Measurements from ENCODE around the gene ZSWIM8. TPM values are rescaled to one million over a fixed set of nuclear protein-coding genes. Genes with fewer than 3 reads are reported as not detected.

The ZSWIM8 gene
- total and polyA plus RNA-seq, 2 donors (not counting 1 experiment from before 2014, with no cell fraction given): 37.9 to 60.9 TPM

DNA sequence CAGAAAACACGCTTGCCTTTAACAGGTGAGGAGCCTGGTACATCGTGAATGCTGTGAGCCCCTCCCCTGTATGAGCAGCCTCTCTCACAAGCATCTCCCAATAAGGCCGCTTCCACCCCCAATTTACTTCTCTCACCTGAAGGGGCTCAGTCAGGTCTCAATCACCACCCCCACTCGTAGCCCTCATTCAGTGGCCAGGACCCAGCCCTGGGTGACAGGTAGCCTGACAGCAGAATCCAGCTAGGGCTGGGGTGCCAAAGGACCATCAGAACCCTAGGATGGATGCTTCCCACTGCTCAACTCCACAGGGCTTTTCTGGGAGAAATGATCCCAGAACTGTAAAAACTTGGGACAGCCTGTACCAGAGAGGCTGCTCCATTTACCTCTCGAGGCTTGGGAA is 32.4 kb downstream of the ZSWIM8 start:
- peaks cover 9% of the 10 kb centered on the region for H3K36me3 ChIP-seq (ENCODE audit: control insufficient read depth, insufficient read depth, low read length)
- no peak overlapping the region for H2AFZ ChIP-seq (ENCODE audit: low read length)
- H4K20me1 ChIP-seq (ENCODE audit: control insufficient read depth, extremely low read depth, insufficient read depth, low read length): no peaks in the 10 kb centered on the region
- no peak overlapping the region for H3K27ac ChIP-seq (ENCODE audit: insufficient read depth, low read length)
- H3K9ac ChIP-seq (ENCODE audit: insufficient read depth, low read length): no peak overlapping the region
- TF ChIP-seq, protein P1, sequence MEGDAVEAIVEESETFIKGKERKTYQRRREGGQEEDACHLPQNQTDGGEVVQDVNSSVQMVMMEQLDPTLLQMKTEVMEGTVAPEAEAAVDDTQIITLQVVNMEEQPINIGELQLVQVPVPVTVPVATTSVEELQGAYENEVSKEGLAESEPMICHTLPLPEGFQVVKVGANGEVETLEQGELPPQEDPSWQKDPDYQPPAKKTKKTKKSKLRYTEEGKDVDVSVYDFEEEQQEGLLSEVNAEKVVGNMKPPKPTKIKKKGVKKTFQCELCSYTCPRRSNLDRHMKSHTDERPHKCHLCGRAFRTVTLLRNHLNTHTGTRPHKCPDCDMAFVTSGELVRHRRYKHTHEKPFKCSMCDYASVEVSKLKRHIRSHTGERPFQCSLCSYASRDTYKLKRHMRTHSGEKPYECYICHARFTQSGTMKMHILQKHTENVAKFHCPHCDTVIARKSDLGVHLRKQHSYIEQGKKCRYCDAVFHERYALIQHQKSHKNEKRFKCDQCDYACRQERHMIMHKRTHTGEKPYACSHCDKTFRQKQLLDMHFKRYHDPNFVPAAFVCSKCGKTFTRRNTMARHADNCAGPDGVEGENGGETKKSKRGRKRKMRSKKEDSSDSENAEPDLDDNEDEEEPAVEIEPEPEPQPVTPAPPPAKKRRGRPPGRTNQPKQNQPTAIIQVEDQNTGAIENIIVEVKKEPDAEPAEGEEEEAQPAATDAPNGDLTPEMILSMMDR (conservative IDR thresholded peaks at IDR 0.05 in 1 of 2, IDR thresholded peaks at IDR 0.05 in 1 of 2; ENCODE audit: low read depth in 1 of 2, low read length in 2 of 2): no peak
- no peak for TF ChIP-seq EZH2 (IDR thresholded peaks at IDR 0.05; ENCODE audit: low read length, missing control alignments)
- no peaks in the 10 kb centered on the region for H3K9me3 ChIP-seq (ENCODE audit: control insufficient read depth, insufficient read depth, low read depth, low read length)
- H3K4me1 ChIP-seq (ENCODE audit: control insufficient read depth, extremely low read depth, insufficient read depth, low read length): peaks cover 4% of the 10 kb centered on the region
- no peaks in the 10 kb centered on the region for H3K27me3 ChIP-seq (ENCODE audit: control insufficient read depth, insufficient read depth, low read length)
- no peak for DNase-seq (ENCODE audit: low read depth in 2 of 2)
- H3K79me2 ChIP-seq (ENCODE audit: control insufficient read depth, insufficient read depth, low read length): no peaks in the 10 kb centered on the region
- H3K4me2 ChIP-seq (ENCODE audit: extremely low read depth, insufficient read depth, low read length): no peak overlapping the region
- no peak overlapping the region for H3K4me3 ChIP-seq (replicated peaks in 1 of 4; ENCODE audit: control extremely low read depth in 1 of 4, insufficient read depth in 1 of 4, low read depth in 3 of 4, low read length in 4 of 4)

DNA sequence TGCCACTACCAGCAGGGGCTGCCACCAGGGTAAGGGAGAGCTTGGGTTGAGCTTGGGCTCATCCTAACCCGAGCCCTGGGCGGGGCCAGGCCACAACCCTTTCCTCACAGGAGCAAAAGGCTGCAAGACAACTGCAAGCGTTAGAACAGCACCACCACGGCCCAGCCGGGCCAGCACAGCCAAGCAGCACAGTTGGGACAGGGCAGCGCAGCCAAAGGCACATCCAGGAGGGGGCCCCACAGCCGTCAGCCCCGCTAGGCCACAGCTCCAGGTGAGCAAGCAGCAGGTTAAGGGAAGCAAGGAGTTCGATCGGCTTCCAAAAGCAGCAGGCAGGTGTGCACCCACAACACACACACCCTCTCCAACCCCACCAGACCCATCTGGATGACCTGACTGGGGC is 33.0 kb downstream of the ZSWIM8 start:
- Histone ChIP-seq H3K79me2 (ENCODE audit: control insufficient read depth, insufficient read depth, low read length) (no peaks in the 10 kb centered on the region), H3K9me3 (ENCODE audit: control insufficient read depth, insufficient read depth, low read depth, low read length) (no peaks in the 10 kb centered on the region), H2AFZ (ENCODE audit: low read length) (no peak overlapping the region), H4K20me1 (ENCODE audit: control insufficient read depth, extremely low read depth, insufficient read depth, low read length) (no peaks in the 10 kb centered on the region), H3K27me3 (ENCODE audit: control insufficient read depth, insufficient read depth, low read length) (no peaks in the 10 kb centered on the region), H3K36me3 (ENCODE audit: control insufficient read depth, insufficient read depth, low read length) (peaks cover 9% of the 10 kb centered on the region), H3K9ac (ENCODE audit: insufficient read depth, low read length) (no peak overlapping the region), H3K4me2 (ENCODE audit: extremely low read depth, insufficient read depth, low read length) (no peak overlapping the region), H3K4me1 (ENCODE audit: control insufficient read depth, extremely low read depth, insufficient read depth, low read length) (peaks cover 4% of the 10 kb centered on the region), H3K4me3 (replicated peaks in 1 of 4; ENCODE audit: control extremely low read depth in 1 of 4, insufficient read depth in 1 of 4, low read depth in 3 of 4, low read length in 4 of 4) (no peak overlapping the region), H3K27ac (ENCODE audit: insufficient read depth, low read length) (no peak overlapping the region)
- TF ChIP-seq, protein P1 (conservative IDR thresholded peaks at IDR 0.05 in 1 of 2, IDR thresholded peaks at IDR 0.05 in 1 of 2; ENCODE audit: low read depth in 1 of 2, low read length in 2 of 2): no peak
- no peak for TF ChIP-seq EZH2 (IDR thresholded peaks at IDR 0.05; ENCODE audit: low read length, missing control alignments)
- DNase-seq (ENCODE audit: low read depth in 2 of 2): no peak

DNA sequence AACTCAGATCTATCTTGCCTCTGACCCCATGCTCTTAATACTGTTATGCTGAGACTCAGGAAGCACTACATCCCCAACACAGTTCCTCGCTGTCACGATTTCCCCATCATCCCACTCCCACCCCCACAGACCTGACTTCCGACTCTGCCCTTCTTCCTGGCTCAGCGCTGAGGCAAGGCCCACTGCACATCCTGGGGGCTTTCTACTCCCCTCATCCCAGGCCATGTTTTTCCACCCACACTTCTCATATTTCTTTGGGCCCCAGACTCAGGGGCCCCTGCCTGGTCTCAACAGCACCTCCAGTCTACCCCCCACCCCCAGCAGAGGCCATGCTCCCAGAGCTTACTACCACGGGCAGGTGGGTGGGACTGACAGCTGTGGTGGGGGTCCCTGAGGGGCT is 33.7 kb downstream of the ZSWIM8 start:
- no peak for DNase-seq (ENCODE audit: low read depth in 2 of 2)
- H3K27ac ChIP-seq (ENCODE audit: insufficient read depth, low read length): no peak overlapping the region
- H3K4me2 ChIP-seq (ENCODE audit: extremely low read depth, insufficient read depth, low read length): no peak overlapping the region
- H3K4me1 ChIP-seq (ENCODE audit: control insufficient read depth, extremely low read depth, insufficient read depth, low read length): peaks cover 4% of the 10 kb centered on the region
- H3K79me2 ChIP-seq (ENCODE audit: control insufficient read depth, insufficient read depth, low read length): no peaks in the 10 kb centered on the region
- H3K4me3 ChIP-seq (replicated peaks in 1 of 4; ENCODE audit: control extremely low read depth in 1 of 4, insufficient read depth in 1 of 4, low read depth in 3 of 4, low read length in 4 of 4): no peak overlapping the region
- TF ChIP-seq EZH2 (IDR thresholded peaks at IDR 0.05; ENCODE audit: low read length, missing control alignments): no peak
- TF ChIP-seq, protein P1 (conservative IDR thresholded peaks at IDR 0.05 in 1 of 2, IDR thresholded peaks at IDR 0.05 in 1 of 2; ENCODE audit: low read depth in 1 of 2, low read length in 2 of 2): no peak
- no peaks in the 10 kb centered on the region for H3K27me3 ChIP-seq (ENCODE audit: control insufficient read depth, insufficient read depth, low read length)
- no peaks in the 10 kb centered on the region for H3K9me3 ChIP-seq (ENCODE audit: control insufficient read depth, insufficient read depth, low read depth, low read length)
- H3K36me3 ChIP-seq (ENCODE audit: control insufficient read depth, insufficient read depth, low read length): peaks cover 9% of the 10 kb centered on the region
- no peak overlapping the region for H2AFZ ChIP-seq (ENCODE audit: low read length)
- no peaks in the 10 kb centered on the region for H4K20me1 ChIP-seq (ENCODE audit: control insufficient read depth, extremely low read depth, insufficient read depth, low read length)
- H3K9ac ChIP-seq (ENCODE audit: insufficient read depth, low read length): no peak overlapping the region
